Astrocyte of the cerebellum (primary cell): ENCODE measurements around the gene HYAL1.

Experiments
- DNase-seq: peaks from one replicate; pipeline ENCODE4 v3.0.0-alpha.2; 2011; ENCODE audit warnings: low read depth
- H3K4me3 ChIP-seq: 2 replicates; pipeline ENCODE4 v1.5.1; 2011; ENCODE audit warnings: mild to moderate bottlenecking, low read depth, low read length, moderate library complexity
- CTCF ChIP-seq: IDR thresholded peaks from 2 replicates; pipeline ENCODE4 v1.5.1; 2012; ENCODE audit warnings: low read length, low read depth, moderate library complexity, mild to moderate bottlenecking; ENCODE audit errors: missing control alignments
- in situ Hi-C: cut with HindIII; loops from 2 replicates; pipeline ENCODE4 v1.10.0; 2017; ENCODE audit warnings: low sequenced_read_pairs

HYAL1 gene

GRCh38 chr3:50251220-50251619, 52.2 kb downstream of the HYAL1 start:
- in situ Hi-C loops: no loop called here
- no peak overlapping the region for H3K4me3 ChIP-seq
- DNase-seq: no peak
- TF ChIP-seq CTCF: no peak

- no peak overlapping the region for H3K4me3 ChIP-seq
- no peak for DNase-seq
- in situ Hi-C loops: no loop called here
- TF ChIP-seq CTCF: no peak
Observed at GRCh38 chr3:50250514-50250913, 52.9 kb downstream of the HYAL1 start.
